Measurements from ENCODE around the gene SH3D21. TPM values are rescaled to one million over a fixed set of nuclear protein-coding genes. Genes with fewer than 3 reads are reported as not detected.
A peak's percentile ranks its signal among the peaks of the same experiment; 100 is the strongest.

The SH3D21 gene
- total and polyA plus RNA-seq, 8 donors, result 0.41 to 2.6 (median 0.85) TPM

DNA sequence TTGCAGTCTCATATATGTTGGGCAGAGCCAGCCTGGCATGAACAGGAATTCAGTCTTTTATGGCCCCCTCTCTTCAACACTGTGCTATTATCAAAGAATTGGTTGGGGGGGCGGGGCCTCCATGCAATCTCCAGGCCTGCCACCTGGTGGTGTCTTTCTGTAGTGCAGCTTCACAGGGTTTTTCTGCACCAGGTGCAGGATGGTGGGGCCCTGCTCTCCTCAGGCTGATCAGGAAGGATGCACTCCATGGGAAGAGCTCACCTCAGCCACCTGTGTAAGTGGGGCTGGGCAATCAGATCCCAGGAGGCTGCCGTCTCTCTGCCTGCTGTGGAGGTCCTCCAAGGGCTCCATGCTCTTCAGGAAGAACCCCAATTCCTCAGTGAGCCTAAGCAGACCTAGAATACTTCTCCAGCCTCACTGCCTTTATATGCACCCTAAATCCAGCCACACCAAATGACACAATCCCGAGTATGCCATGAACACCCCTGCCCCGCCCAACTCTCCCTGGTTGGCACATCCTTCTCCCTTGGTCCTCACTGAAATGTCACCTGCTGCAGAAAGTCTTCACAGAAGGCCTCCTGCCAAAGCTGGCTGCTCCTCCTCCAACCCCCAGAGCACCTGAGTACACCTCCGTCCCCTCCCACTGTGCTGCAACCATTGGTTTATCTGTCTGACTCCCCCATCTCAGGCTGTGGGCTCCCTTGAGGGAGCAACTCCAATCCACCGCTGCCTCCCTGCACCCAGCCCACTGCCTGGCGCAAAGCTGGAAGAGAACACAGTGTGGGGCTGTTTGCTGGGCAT lies 63.1 kb downstream of the SH3D21 start:
- Histone ChIP-seq H3K27ac (no peak overlapping the region), H3K4me1 (peaks cover 10 to 25% (median 11%) of the 10 kb centered on the region in 3 donors), H3K4me3 (no peak overlapping the region), H3K36me3 (no peaks in the 10 kb centered on the region), H3K9me3 (no peaks in the 10 kb centered on the region), H3K27me3 (no peaks in the 10 kb centered on the region)
- ATAC-seq (peak; percentile 44 to 75 (median 68)), FAIRE-seq (no peak), DNase-seq (peak; percentile 67 to 89 (median 82))
- 38 to 41% methylated on average over 7 of the region's 7 CpGs for WGBS, 2 donors
- intact Hi-C loops (cut with DNase I), result no loop called here
- TF ChIP-seq CTCF (IDR thresholded peaks at IDR 0.05), result peak; percentile 83 to 94 (median 92)

Other genes with a start within 250 kb of the SH3D21 start
- 1 to 10 TPM; 1.3 to 2.7 (median 1.6) TPM for gene TEKT2, start 222.3 kb upstream of the SH3D21 start, total RNA-seq
- gene TEKT2, start 222.3 kb upstream of the SH3D21 start, polyA plus RNA-seq, result 10 to 100 TPM in 1 of 2 donors, 1 to 10 TPM in 1; 6.5 to 17.6 TPM
- gene ADPRS, start 217.5 kb upstream of the SH3D21 start, total RNA-seq, result 10 to 100 TPM in 2 of 6 donors, 1 to 10 TPM in 4; 6.1 to 13.2 (median 8.4) TPM
- gene ADPRS, start 217.5 kb upstream of the SH3D21 start, polyA plus RNA-seq, result 10 to 100 TPM; 14.9 to 28.8 TPM
- 1 to 10 TPM in 2 of 6 donors, under 1 TPM in 4; 0.12 to 3.3 (median 0.34) TPM for gene COL8A2, start 181.1 kb upstream of the SH3D21 start, total RNA-seq
- under 1 TPM; 0.31 to 0.42 TPM for gene COL8A2, start 181.1 kb upstream of the SH3D21 start, polyA plus RNA-seq
- gene TRAPPC3, start 156.9 kb upstream of the SH3D21 start, total RNA-seq, result 10 to 100 TPM; 24.6 to 29.5 (median 27.0) TPM
- gene TRAPPC3, start 156.9 kb upstream of the SH3D21 start, polyA plus RNA-seq, result 10 to 100 TPM; 21.8 to 41.5 TPM
- 10 to 100 TPM; 12.5 to 39.3 (median 15.8) TPM for gene MAP7D1, start 150.2 kb upstream of the SH3D21 start, total RNA-seq
- 10 to 100 TPM; 26.4 to 36.0 TPM for gene MAP7D1, start 150.2 kb upstream of the SH3D21 start, polyA plus RNA-seq
- gene THRAP3, start 81.9 kb upstream of the SH3D21 start, total RNA-seq, result 10 to 100 TPM; 24.0 to 54.7 (median 34.8) TPM
- gene THRAP3, start 81.9 kb upstream of the SH3D21 start, polyA plus RNA-seq, result 10 to 100 TPM; 17.0 to 27.5 TPM
- 10 to 100 TPM in 1 of 6 donors, 1 to 10 TPM in 5; 3.3 to 11.4 (median 3.9) TPM for gene EVA1B, start 17.3 kb downstream of the SH3D21 start, total RNA-seq
- gene EVA1B, start 17.3 kb downstream of the SH3D21 start, polyA plus RNA-seq, result 10 to 100 TPM; 13.3 to 14.0 TPM
- gene STK40, start 79.6 kb downstream of the SH3D21 start, total RNA-seq, result 10 to 100 TPM; 32.9 to 68.1 (median 40.8) TPM
- gene STK40, start 79.6 kb downstream of the SH3D21 start, polyA plus RNA-seq, result 10 to 100 TPM; 21.2 to 26.2 TPM
- gene LSM10, start 91.5 kb downstream of the SH3D21 start, total RNA-seq, result 10 to 100 TPM in 5 of 6 donors, 1 to 10 TPM in 1; 9.5 to 16.4 (median 13.5) TPM
- 10 to 100 TPM; 21.4 to 26.9 TPM for gene LSM10, start 91.5 kb downstream of the SH3D21 start, polyA plus RNA-seq
- gene OSCP1, start 144.1 kb downstream of the SH3D21 start, total RNA-seq, result 1 to 10 TPM; 3.3 to 5.6 (median 4.7) TPM
- 1 to 10 TPM; 5.2 to 9.8 TPM for gene OSCP1, start 144.1 kb downstream of the SH3D21 start, polyA plus RNA-seq
- 10 to 100 TPM; 20.4 to 27.8 (median 26.1) TPM for gene MRPS15, start 158.0 kb downstream of the SH3D21 start, total RNA-seq
- gene MRPS15, start 158.0 kb downstream of the SH3D21 start, polyA plus RNA-seq, result 10 to 100 TPM; 62.6 to 79.3 TPM
- gene CSF3R, start 176.5 kb downstream of the SH3D21 start, total RNA-seq, result 10 to 100 TPM in 1 of 6 donors, 1 to 10 TPM in 4, under 1 TPM in 1; 0.47 to 13.4 (median 3.4) TPM
- 1 to 10 TPM; 2.4 to 2.9 TPM for gene CSF3R, start 176.5 kb downstream of the SH3D21 start, polyA plus RNA-seq